Astrocyte of the cerebellum (primary cell): Measurements from ENCODE around the gene PC.

Experiments used
- DNase-seq: peaks from one replicate; pipeline ENCODE4 v3.0.0-alpha.2; 2011; ENCODE audit warnings: low read depth
- H3K4me3 ChIP-seq: 2 replicates; pipeline ENCODE4 v1.5.1; 2011; ENCODE audit warnings: mild to moderate bottlenecking, low read depth, low read length, moderate library complexity
- CTCF ChIP-seq: IDR thresholded peaks from 2 replicates; pipeline ENCODE4 v1.5.1; 2012; ENCODE audit warnings: low read length, low read depth, moderate library complexity, mild to moderate bottlenecking; ENCODE audit errors: missing control alignments
- in situ Hi-C: cut with HindIII; loops from 2 replicates; pipeline ENCODE4 v1.10.0; 2017; ENCODE audit warnings: low sequenced_read_pairs

Gene PC

GRCh38 chr11:66820901-66821300 lies 137.3 kb downstream of the PC start:
- no peak for DNase-seq
- in situ Hi-C loops, result no loop called here
- TF ChIP-seq CTCF, result no peak
- no peak overlapping the region for H3K4me3 ChIP-seq

GRCh38 chr11:66820381-66820780 lies 137.8 kb downstream of the PC start:
- H3K4me3 ChIP-seq, result no peak overlapping the region
- no peak for TF ChIP-seq CTCF
- in situ Hi-C loops, result no loop called here
- DNase-seq, result no peak

GRCh38 chr11:66818231-66818955 lies 139.8 kb downstream of the PC start:
- DNase-seq, result no peak
- in situ Hi-C loops, result no loop called here
- no peak for TF ChIP-seq CTCF
- no peak overlapping the region for H3K4me3 ChIP-seq

GRCh38 chr11:66815646-66816045 lies 142.5 kb downstream of the PC start:
- no peak for DNase-seq
- in situ Hi-C loops, result no loop called here
- no peak for TF ChIP-seq CTCF
- no peak overlapping the region for H3K4me3 ChIP-seq

GRCh38 chr11:66814678-66815077 lies 143.5 kb downstream of the PC start:
- H3K4me3 ChIP-seq, result no peak overlapping the region
- no peak for DNase-seq
- TF ChIP-seq CTCF, result no peak
- in situ Hi-C loops, result no loop called here

- no peak for TF ChIP-seq CTCF
- H3K4me3 ChIP-seq, result no peak overlapping the region
- in situ Hi-C loops, result no loop called here
- no peak for DNase-seq
Observed at GRCh38 chr11:66810576-66811185, 147.5 kb downstream of the PC start.

- in situ Hi-C loops, result no loop called here
- DNase-seq, result no peak
- TF ChIP-seq CTCF, result no peak
Observed at GRCh38 chr11:66809592-66809991, 148.6 kb downstream of the PC start.

More at GRCh38 chr11:66809592-66809991, 148.6 kb downstream of the PC start:
- H3K4me3 ChIP-seq, result no peak overlapping the region
